Muscle layer of colon (tissue), 2 donors: ENCODE measurements around the gene ACER3.

Experiments
- H3K27ac ChIP-seq: one replicate; pipeline ENCODE4 v1.7.0; 2013; ENCODE audit warnings: low read depth, mild to moderate bottlenecking, low read length, moderate library complexity
- H3K27me3 ChIP-seq, 2 donors: one replicate each; pipeline ENCODE4 v1.7.0; 2013; ENCODE audit warnings: low read length in 2 of 2, mild to moderate bottlenecking in 2 of 2; ENCODE audit not compliant: insufficient read depth in 2 of 2, control insufficient read depth in 1 of 2
- H3K36me3 ChIP-seq: one replicate; pipeline ENCODE4 v1.7.0; 2013; ENCODE audit warnings: mild to moderate bottlenecking, low read length; ENCODE audit not compliant: insufficient read depth
- H3K4me1 ChIP-seq: one replicate; pipeline ENCODE4 v1.7.0; 2013; ENCODE audit warnings: mild to moderate bottlenecking, low read length; ENCODE audit not compliant: insufficient read depth
- H3K4me3 ChIP-seq, 2 donors: one replicate each; pipeline ENCODE4 v1.7.0; 2013; ENCODE audit warnings: low read length in 2 of 2, low read depth in 1 of 2, mild to moderate bottlenecking in 1 of 2, moderate library complexity in 1 of 2
- H3K9ac ChIP-seq: one replicate; pipeline ENCODE4 v1.7.0; 2013; ENCODE audit warnings: low read length
- H3K9me3 ChIP-seq: one replicate; pipeline ENCODE4 v1.7.0; 2013; ENCODE audit warnings: mild to moderate bottlenecking, low read length
- donor health status: abdominal sarcoma.
- donor health status: Adenocarcinoma of cecum.

Gene ACER3

GRCh38 chr11:77074205-77074604, 213.5 kb downstream of the ACER3 start:
- H3K27me3 ChIP-seq = no peaks in the 10 kb centered on the region
- H3K4me1 ChIP-seq = peaks cover 29% of the 10 kb centered on the region
- no peaks in the 10 kb centered on the region for H3K9me3 ChIP-seq
- no peaks in the 10 kb centered on the region for H3K36me3 ChIP-seq
- H3K4me3 ChIP-seq = no peak overlapping the region
- peak overlapping the region; percentile 64 for H3K9ac ChIP-seq
- peak overlapping the region; percentile 91 for H3K27ac ChIP-seq

- H3K9ac ChIP-seq = peak overlapping the region; percentile 64
- H3K36me3 ChIP-seq = no peaks in the 10 kb centered on the region
- peak overlapping the region; percentile 91 for H3K27ac ChIP-seq
- no peaks in the 10 kb centered on the region for H3K27me3 ChIP-seq
- peaks cover 29% of the 10 kb centered on the region for H3K4me1 ChIP-seq
- no peaks in the 10 kb centered on the region for H3K9me3 ChIP-seq
- no peak overlapping the region for H3K4me3 ChIP-seq
Measured at GRCh38 chr11:77074626-77075221, 214.0 kb downstream of the ACER3 start.

GRCh38 chr11:77075425-77075905, 214.7 kb downstream of the ACER3 start:
- no peaks in the 10 kb centered on the region for H3K27me3 ChIP-seq
- peaks cover 29% of the 10 kb centered on the region for H3K4me1 ChIP-seq
- no peaks in the 10 kb centered on the region for H3K9me3 ChIP-seq
- no peak overlapping the region for H3K27ac ChIP-seq
- no peak overlapping the region for H3K4me3 ChIP-seq
- no peak overlapping the region for H3K9ac ChIP-seq
- H3K36me3 ChIP-seq = no peaks in the 10 kb centered on the region
